Loucy (cell line): ENCODE results near the gene PCDHGC3.

Source experiments
- H2AFZ ChIP-seq: fragments of 200-600 bp; sonication (generic); 2 replicates; pipeline ENCODE4 v1.6.0; 2016; ENCODE audit warnings: antibody characterized with exemption, mild to moderate bottlenecking, low read length, moderate library complexity
- H3F3A ChIP-seq: fragments of 200-600 bp; 2 replicates; pipeline ENCODE4 v1.6.0; 2016; ENCODE audit warnings: antibody characterized with exemption, low read depth, mild to moderate bottlenecking
- H3K27me3 ChIP-seq: fragments of 200-600 bp; sonication (generic); 2 replicates; pipeline ENCODE4 v1.6.1; 2014; ENCODE audit warnings: low read length, mild to moderate bottlenecking; ENCODE audit not compliant: insufficient read depth, poor library complexity, severe bottlenecking
- H3K36me3 ChIP-seq: fragments of 200-600 bp; sonication (generic); 2 replicates; pipeline ENCODE4 v1.6.1; 2016; ENCODE audit warnings: low read length; ENCODE audit not compliant: insufficient read depth
- H3K4me1 ChIP-seq: fragments of 200-600 bp; sonication (generic); 2 replicates; pipeline ENCODE4 v1.5.1; 2014; ENCODE audit warnings: low read length, mild to moderate bottlenecking; ENCODE audit not compliant: insufficient read depth, poor library complexity, severe bottlenecking
- H3K4me2 ChIP-seq: fragments of 200-600 bp; sonication (generic); 2 replicates; pipeline ENCODE4 v1.6.0; 2014; ENCODE audit warnings: antibody characterized with exemption, low read length, low read depth, mild to moderate bottlenecking; ENCODE audit not compliant: poor library complexity, severe bottlenecking
- H3K4me3 ChIP-seq: fragments of 200-600 bp; sonication (generic); 2 replicates; pipeline ENCODE4 v1.5.1; 2014; ENCODE audit warnings: low read length, mild to moderate bottlenecking, mixed read lengths; ENCODE audit not compliant: poor library complexity, severe bottlenecking
- H3K79me2 ChIP-seq: fragments of 200-600 bp; sonication (generic); 2 replicates; pipeline ENCODE4 v1.6.1; 2014; ENCODE audit warnings: low read length; ENCODE audit not compliant: insufficient read depth
- H3K9ac ChIP-seq: fragments of 200-600 bp; sonication (generic); 2 replicates; pipeline ENCODE4 v1.6.0; 2014; ENCODE audit warnings: mild to moderate bottlenecking, low read depth, low read length, moderate library complexity; ENCODE audit not compliant: poor library complexity, severe bottlenecking
- H3K9me2 ChIP-seq: fragments of 200-600 bp; sonication (generic); replicated peaks from 2 replicates; pipeline ENCODE4 v1.6.1; 2016; ENCODE audit warnings: low read depth, low read length, mixed read lengths
- H3K9me3 ChIP-seq: fragments of 200-600 bp; sonication (generic); 2 replicates; pipeline ENCODE4 v1.6.1; 2014; ENCODE audit warnings: mild to moderate bottlenecking, antibody characterized with exemption, low read length, low read depth; ENCODE audit not compliant: insufficient read depth
- H4K20me1 ChIP-seq: fragments of 200-600 bp; sonication (generic); 2 replicates; pipeline ENCODE4 v1.6.0; 2014; ENCODE audit warnings: antibody characterized with exemption, low read length, mild to moderate bottlenecking; ENCODE audit not compliant: insufficient read depth, poor library complexity, severe bottlenecking
- CTCF ChIP-seq: fragments of 200-600 bp; sonication (generic); conservative IDR thresholded peaks from 2 replicates; pipeline ENCODE4 v1.5.1; 2014; ENCODE audit warnings: mild to moderate bottlenecking, antibody characterized with exemption, low read length
- EZH2phosphoT487 ChIP-seq: fragments of 200-600 bp; IDR thresholded peaks from 2 replicates; pipeline ENCODE4 v1.6.1; 2018; ENCODE audit warnings: antibody characterized with exemption, mild to moderate bottlenecking, moderate library complexity, borderline replicate concordance

Gene PCDHGC3

GRCh38 chr5:141492168-141492885 lies 16.6 kb downstream of the PCDHGC3 start:
- Histone ChIP-seq H4K20me1 (no peaks in the 10 kb centered on the region), H2AFZ (no peak overlapping the region), H3K36me3 (no peaks in the 10 kb centered on the region), H3K4me3 (no peak overlapping the region), H3K4me1 (no peaks in the 10 kb centered on the region), H3K9ac (no peak overlapping the region), H3K79me2 (no peaks in the 10 kb centered on the region), H3K9me2 (no peaks in the 10 kb centered on the region), H3K9me3 (no peaks in the 10 kb centered on the region), H3K27me3 (no peaks in the 10 kb centered on the region), H3K4me2 (no peak overlapping the region), H3F3A (no peaks in the 10 kb centered on the region)
- TF ChIP-seq EZH2phosphoT487, result no peak

- Histone ChIP-seq H3F3A (no peaks in the 10 kb centered on the region), H3K9me2 (no peaks in the 10 kb centered on the region), H3K9ac (no peak overlapping the region), H4K20me1 (no peaks in the 10 kb centered on the region), H3K4me1 (no peaks in the 10 kb centered on the region), H2AFZ (no peak overlapping the region), H3K4me2 (no peak overlapping the region), H3K36me3 (no peaks in the 10 kb centered on the region), H3K9me3 (no peaks in the 10 kb centered on the region), H3K4me3 (no peak overlapping the region), H3K79me2 (no peaks in the 10 kb centered on the region), H3K27me3 (no peaks in the 10 kb centered on the region)
- TF ChIP-seq EZH2phosphoT487 (no peak), CTCF (no peak)
Observed at GRCh38 chr5:141493500-141494422, 18.0 kb downstream of the PCDHGC3 start.

- no peak overlapping the region for H3K4me3 ChIP-seq
- H3F3A ChIP-seq, result no peaks in the 10 kb centered on the region
- H3K9ac ChIP-seq, result no peak overlapping the region
- no peaks in the 10 kb centered on the region for H3K27me3 ChIP-seq
- no peak overlapping the region; the same call in 1 of the 2 replicates for H2AFZ ChIP-seq
- H3K4me1 ChIP-seq, result no peaks in the 10 kb centered on the region
- no peaks in the 10 kb centered on the region for H3K36me3 ChIP-seq
- H3K79me2 ChIP-seq, result no peaks in the 10 kb centered on the region
- no peak overlapping the region for H3K4me2 ChIP-seq
- H4K20me1 ChIP-seq, result no peaks in the 10 kb centered on the region
- TF ChIP-seq CTCF (no peak), EZH2phosphoT487 (no peak)
- H3K9me3 ChIP-seq, result no peaks in the 10 kb centered on the region
- H3K9me2 ChIP-seq, result no peaks in the 10 kb centered on the region
Observed at GRCh38 chr5:141494761-141495452, 19.1 kb downstream of the PCDHGC3 start.
